WERI-Rb-1 (cell line): ENCODE results near the gene NHSL1.

Experiments
- DNase-seq: peaks from one replicate; pipeline ENCODE4 v3.0.0-alpha.2; 2020
- H3K27ac ChIP-seq: fragments of 250-450 bp; sonication (Bioruptor Pico); 2 replicates; pipeline ENCODE4 v1.5.1; 2020; ENCODE audit warnings: mild to moderate bottlenecking, moderate library complexity
- H3K27me3 ChIP-seq: fragments of 250-450 bp; sonication (Bioruptor Pico); 2 replicates; pipeline ENCODE4 v1.5.1; 2021; ENCODE audit warnings: mild to moderate bottlenecking, low read depth, moderate library complexity; ENCODE audit not compliant: insufficient read depth, severe bottlenecking
- H3K36me3 ChIP-seq: fragments of 250-450 bp; sonication (Bioruptor Pico); 2 replicates; pipeline ENCODE4 v1.5.1; 2020; ENCODE audit warnings: mild to moderate bottlenecking, moderate library complexity
- H3K4me3 ChIP-seq: 2 replicates; pipeline ENCODE4 v1.5.1; 2011; ENCODE audit warnings: low read depth, mild to moderate bottlenecking, control low read depth, low read length
- H3K9me3 ChIP-seq: fragments of 250-450 bp; sonication (Bioruptor Pico); 2 replicates; pipeline ENCODE4 v1.5.1; 2021; ENCODE audit warnings: mild to moderate bottlenecking, moderate library complexity; ENCODE audit not compliant: severe bottlenecking
- CTCF ChIP-seq: IDR thresholded peaks from 2 replicates; pipeline ENCODE4 v1.5.1; 2011; ENCODE audit warnings: low read depth, mild to moderate bottlenecking, control low read depth, inconsistent platforms, low read length

The NHSL1 gene

GRCh38 chr6:138404666-138405337 is 94.5 kb downstream of the NHSL1 start:
- DNase-seq, result no peak
- H3K27ac ChIP-seq, result peak overlapping the region; percentile 76

GRCh38 chr6:138403801-138404665 is 95.3 kb downstream of the NHSL1 start, which contains the start of gene HEBP2:
HEBP2 (plus strand) TSS chr6:138404223; CDS start chr6:138404496, 273 bp downstream.
- peak within 1 kb of the TSS; percentile 76 for H3K27ac ChIP-seq
- H3K27me3 ChIP-seq, result no peaks in the 10 kb centered on the region
- no peaks in the 10 kb centered on the region for H3K9me3 ChIP-seq
- TF ChIP-seq CTCF, result peak; percentile 62
- DNase-seq, result peak; percentile 98
- peak within 1 kb of the TSS; percentile 79 for H3K4me3 ChIP-seq
- peaks cover 31% of the 10 kb centered on the region for H3K36me3 ChIP-seq

More at GRCh38 chr6:138404666-138405337, 94.5 kb downstream of the NHSL1 start:
- H3K36me3 ChIP-seq, result peaks cover 36% of the 10 kb centered on the region
- peak overlapping the region; percentile 79 for H3K4me3 ChIP-seq
- H3K9me3 ChIP-seq, result no peaks in the 10 kb centered on the region
- no peaks in the 10 kb centered on the region for H3K27me3 ChIP-seq
- TF ChIP-seq CTCF, result no peak

GRCh38 chr6:138403324-138403800 is 95.9 kb downstream of the NHSL1 start:
- Histone ChIP-seq H3K27ac (peak overlapping the region; percentile 76), H3K9me3 (no peaks in the 10 kb centered on the region), H3K36me3 (peaks cover 28% of the 10 kb centered on the region), H3K27me3 (no peaks in the 10 kb centered on the region), H3K4me3 (peak overlapping the region; percentile 79)
- TF ChIP-seq CTCF, result peak; percentile 50
- peak; percentile 64 for DNase-seq

GRCh38 chr6:138402838-138403187 is 96.5 kb downstream of the NHSL1 start:
- Histone ChIP-seq H3K9me3 (no peaks in the 10 kb centered on the region), H3K27me3 (no peaks in the 10 kb centered on the region), H3K27ac (no peak overlapping the region; the same call in 1 of the 2 replicates), H3K36me3 (peaks cover 23% of the 10 kb centered on the region), H3K4me3 (peak overlapping the region; percentile 79)
- no peak for TF ChIP-seq CTCF
- no peak for DNase-seq

- H3K9me3 ChIP-seq, result no peaks in the 10 kb centered on the region
- H3K36me3 ChIP-seq, result peaks cover 16% of the 10 kb centered on the region
- TF ChIP-seq CTCF, result no peak
- no peak overlapping the region for H3K4me3 ChIP-seq
- no peak overlapping the region for H3K27ac ChIP-seq
- DNase-seq, result no peak
- H3K27me3 ChIP-seq, result no peaks in the 10 kb centered on the region
Observed at GRCh38 chr6:138401960-138402837, 97.1 kb downstream of the NHSL1 start.
